Upper lobe of left lung (tissue), 4 donors: ENCODE data around the gene UBE2D3.

Experiments
- POLR2A ChIP-seq, 4 donors: fragments of 450-650 bp; IDR thresholded peaks; one replicate each; pipeline ENCODE4 v1.5.1; 2016 to 2017; ENCODE audit warnings: antibody characterized with exemption in 4 of 4, mild to moderate bottlenecking in 2 of 4
- TF ChIP-seq, protein P1 (sequence below), 6 experiments: fragments of 450-650 bp in 4 of 6; fragments of 200-600 bp in 2 of 6; sonication (generic) in 2 of 6; IDR thresholded peaks; one replicate each; pipeline ENCODE4 v1.5.1; 2016 to 2019; ENCODE audit warnings: antibody characterized with exemption in 6 of 6

DNA sequence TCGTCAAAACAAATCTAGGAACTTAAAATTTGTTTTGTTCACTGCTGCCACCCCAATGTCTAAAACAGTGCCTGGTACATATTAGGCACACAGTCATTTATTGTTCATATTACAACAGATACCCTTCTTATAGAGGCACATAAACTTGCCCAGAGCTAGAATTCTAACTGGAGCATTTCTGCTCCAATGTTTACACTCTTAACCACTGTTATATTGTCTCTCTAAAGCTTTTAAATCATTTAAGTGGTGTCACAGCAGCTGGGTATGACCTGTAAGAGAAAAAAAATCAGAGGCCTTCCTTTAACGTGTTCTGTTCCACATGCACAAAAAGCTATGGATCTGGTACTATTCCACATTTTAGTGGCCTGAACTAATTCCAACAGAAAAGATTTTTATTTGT is 3.0 kb downstream of the UBE2D3 start:
- TF ChIP-seq POLR2A (IDR thresholded peaks at IDR 0.05) = no peak
- TF ChIP-seq, protein P1, sequence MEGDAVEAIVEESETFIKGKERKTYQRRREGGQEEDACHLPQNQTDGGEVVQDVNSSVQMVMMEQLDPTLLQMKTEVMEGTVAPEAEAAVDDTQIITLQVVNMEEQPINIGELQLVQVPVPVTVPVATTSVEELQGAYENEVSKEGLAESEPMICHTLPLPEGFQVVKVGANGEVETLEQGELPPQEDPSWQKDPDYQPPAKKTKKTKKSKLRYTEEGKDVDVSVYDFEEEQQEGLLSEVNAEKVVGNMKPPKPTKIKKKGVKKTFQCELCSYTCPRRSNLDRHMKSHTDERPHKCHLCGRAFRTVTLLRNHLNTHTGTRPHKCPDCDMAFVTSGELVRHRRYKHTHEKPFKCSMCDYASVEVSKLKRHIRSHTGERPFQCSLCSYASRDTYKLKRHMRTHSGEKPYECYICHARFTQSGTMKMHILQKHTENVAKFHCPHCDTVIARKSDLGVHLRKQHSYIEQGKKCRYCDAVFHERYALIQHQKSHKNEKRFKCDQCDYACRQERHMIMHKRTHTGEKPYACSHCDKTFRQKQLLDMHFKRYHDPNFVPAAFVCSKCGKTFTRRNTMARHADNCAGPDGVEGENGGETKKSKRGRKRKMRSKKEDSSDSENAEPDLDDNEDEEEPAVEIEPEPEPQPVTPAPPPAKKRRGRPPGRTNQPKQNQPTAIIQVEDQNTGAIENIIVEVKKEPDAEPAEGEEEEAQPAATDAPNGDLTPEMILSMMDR (IDR thresholded peaks at IDR 0.05) = no peak
